HG02884 (cell line): ENCODE measurements around the gene DENND1A.

ENCODE experiments used
- ATAC-seq: cut with Tn5 transposase; IDR thresholded peaks from one replicate; pipeline ENCODE4 v1.9.1; 2021; ENCODE audit warnings: mild to moderate bottlenecking, moderate library complexity; ENCODE audit not compliant: unreplicated experiment

DENND1A gene

GRCh38 chr9:123481209-123481865, 448.6 kb downstream of the DENND1A start:
- no peak for ATAC-seq

GRCh38 chr9:123480791-123481190, 449.1 kb downstream of the DENND1A start:
- ATAC-seq = no peak

GRCh38 chr9:123480096-123480495, 449.8 kb downstream of the DENND1A start:
- no peak for ATAC-seq

GRCh38 chr9:123478967-123479602, 450.8 kb downstream of the DENND1A start:
- ATAC-seq = no peak

- ATAC-seq = no peak
These were observed 451.8 kb downstream of the DENND1A start for GRCh38 chr9:123478160-123478559.

- no peak for ATAC-seq
These were observed 454.5 kb downstream of the DENND1A start for GRCh38 chr9:123475407-123475806.

GRCh38 chr9:123472862-123473614, 456.9 kb downstream of the DENND1A start:
- ATAC-seq = no peak

GRCh38 chr9:123471843-123472570, 457.9 kb downstream of the DENND1A start:
- no peak for ATAC-seq

- ATAC-seq = no peak
These were observed 458.7 kb downstream of the DENND1A start for GRCh38 chr9:123470991-123471770.

- ATAC-seq = no peak
These were observed 459.7 kb downstream of the DENND1A start for GRCh38 chr9:123470121-123470782.

- no peak for ATAC-seq
These were observed 460.6 kb downstream of the DENND1A start for GRCh38 chr9:123469282-123469681.

GRCh38 chr9:123468541-123468940, 461.4 kb downstream of the DENND1A start:
- no peak for ATAC-seq

GRCh38 chr9:123465304-123465703, 464.6 kb downstream of the DENND1A start:
- ATAC-seq = no peak

GRCh38 chr9:123460091-123460490, 469.8 kb downstream of the DENND1A start:
- ATAC-seq = no peak

GRCh38 chr9:123457583-123457982, 472.3 kb downstream of the DENND1A start:
- ATAC-seq = no peak

- ATAC-seq = no peak
These were observed 473.9 kb downstream of the DENND1A start for GRCh38 chr9:123456011-123456410.

- ATAC-seq = no peak
These were observed 474.7 kb downstream of the DENND1A start for GRCh38 chr9:123455187-123455586.

GRCh38 chr9:123454361-123454760, 475.6 kb downstream of the DENND1A start:
- no peak for ATAC-seq

GRCh38 chr9:123453831-123454321, 476.1 kb downstream of the DENND1A start:
- ATAC-seq = no peak
